GM12891 (cell line): ENCODE results near the gene LRRIQ1.
"Not testable (repeated sequence)": the region's sequence is repeated elsewhere in the genome, so short reads cannot be mapped to it uniquely, and the experiment has no call there.

Experiments
- DNase-seq: peaks from one replicate; pipeline ENCODE4 v3.0.0; 2011; ENCODE audit warnings: low spot score; ENCODE audit not compliant: insufficient read length
- FAIRE-seq: peaks from 2 replicates; lab custom pipeline; 2011; peaks lifted over from hg19 to GRCh38; lab: Jason Lieb, UNC
- PAX5 ChIP-seq: IDR thresholded peaks from 2 replicates; pipeline ENCODE4 v1.6.1; 2011; ENCODE audit warnings: low read length, moderate library complexity, mild to moderate bottlenecking; ENCODE audit not compliant: insufficient read depth, severe bottlenecking
- POLR2A ChIP-seq: IDR thresholded peaks from 2 replicates; pipeline ENCODE4 v1.6.1; 2011; ENCODE audit warnings: low read depth, low read length, control low read depth
- POLR2AphosphoS5 ChIP-seq: IDR thresholded peaks from 2 replicates; pipeline ENCODE4 v1.6.1; 2011; ENCODE audit warnings: low read depth, low read length, control low read depth
- POU2F2 ChIP-seq: IDR thresholded peaks from 2 replicates; pipeline ENCODE4 v1.6.1; 2011; ENCODE audit warnings: low read depth, mild to moderate bottlenecking, control low read depth, low read length, moderate library complexity
- SPI1 ChIP-seq: IDR thresholded peaks from 2 replicates; pipeline ENCODE4 v1.6.1; 2011; ENCODE audit warnings: low read depth, low read length, control low read depth
- TAF1 ChIP-seq: IDR thresholded peaks from 2 replicates; pipeline ENCODE4 v1.6.1; 2011; ENCODE audit warnings: low read depth, low read length, control low read depth

Gene LRRIQ1

DNA sequence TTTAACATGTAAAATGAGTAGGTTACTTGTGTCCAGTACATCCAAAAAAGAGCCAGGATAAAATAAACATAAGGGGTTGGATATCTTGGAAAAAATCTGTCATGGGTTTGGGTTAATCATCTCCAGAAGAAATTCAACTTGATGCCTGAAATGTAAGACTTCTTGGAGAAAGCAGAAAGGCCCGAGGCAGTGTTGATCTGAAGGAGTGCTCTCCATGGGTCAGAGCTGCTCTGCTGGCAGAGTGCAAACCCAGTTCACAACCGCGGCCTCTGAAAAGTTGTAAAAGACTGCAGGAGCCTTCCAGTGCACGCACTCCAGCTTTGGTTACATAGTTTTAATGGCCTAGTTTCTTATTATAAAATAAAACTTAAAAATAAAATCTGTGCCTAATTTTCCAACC, 146.5 kb downstream of the LRRIQ1 start:
- DNase-seq, result no peak
- TF ChIP-seq TAF1 (no peak), PAX5 (no peak), SPI1 (no peak), POLR2AphosphoS5 (no peak), POU2F2 (no peak), POLR2A (no peak)
- FAIRE-seq, result no peak

- DNase-seq (no peak), FAIRE-seq (no peak)
- TF ChIP-seq TAF1 (no peak), POU2F2 (no peak), PAX5 (no peak), SPI1 (no peak), POLR2A (no peak), POLR2AphosphoS5 (no peak)
Measured at GRCh38 chr12:85183855-85184254, 147.7 kb downstream of the LRRIQ1 start.

GRCh38 chr12:85186236-85186635, 150.1 kb downstream of the LRRIQ1 start:
- TF ChIP-seq TAF1, result no peak
- TF ChIP-seq POLR2AphosphoS5, result no peak
- TF ChIP-seq PAX5, result no peak
- DNase-seq, result no peak
- no peak for FAIRE-seq

DNA sequence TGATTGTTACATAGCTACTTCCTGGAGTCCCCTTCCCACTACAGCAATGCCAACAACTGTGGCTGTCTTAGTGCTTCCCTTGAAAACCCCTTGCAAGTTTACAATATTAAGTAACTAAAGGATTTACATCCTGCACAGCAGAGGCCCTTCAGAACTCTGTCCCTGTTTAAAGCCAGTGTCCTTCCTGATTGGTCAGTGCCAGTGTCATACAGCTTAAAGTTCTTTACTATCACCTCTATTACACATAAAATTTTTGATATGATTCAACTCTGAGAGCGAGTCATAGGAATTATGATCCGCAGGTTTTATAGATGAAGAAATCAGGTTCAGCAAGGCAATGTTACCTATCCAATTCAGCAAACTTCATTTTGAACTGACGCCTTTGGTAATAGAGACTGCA, 152.5 kb downstream of the LRRIQ1 start:
- no peak for DNase-seq
- TF ChIP-seq POU2F2 (no peak), SPI1 (no peak), POLR2AphosphoS5 (no peak), POLR2A (no peak), TAF1 (no peak), PAX5 (no peak)
- FAIRE-seq, result no peak

DNA sequence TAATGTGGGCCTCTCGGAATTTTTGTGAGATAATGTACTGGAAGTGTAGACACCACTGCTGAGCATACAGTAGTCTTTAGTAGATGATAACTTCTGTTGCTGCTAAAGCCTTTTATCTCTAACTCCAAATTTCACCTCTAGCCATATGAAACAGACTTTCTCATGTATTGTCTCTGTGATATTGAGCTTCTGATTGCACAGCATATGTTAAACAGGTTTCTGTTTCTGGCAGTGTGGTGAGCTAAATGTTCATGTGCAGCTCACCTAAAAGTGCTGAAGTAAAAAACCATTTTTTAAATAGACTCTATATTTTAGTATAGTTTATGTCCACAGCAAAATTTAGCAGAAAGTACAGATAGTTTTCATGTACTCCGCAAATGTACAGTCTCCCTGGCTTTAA, 154.6 kb downstream of the LRRIQ1 start:
- TF ChIP-seq PAX5 (no peak), POLR2A (no peak), TAF1 (no peak), SPI1 (no peak), POLR2AphosphoS5 (no peak), POU2F2 (no peak)
- DNase-seq (no peak), FAIRE-seq (no peak)

DNA sequence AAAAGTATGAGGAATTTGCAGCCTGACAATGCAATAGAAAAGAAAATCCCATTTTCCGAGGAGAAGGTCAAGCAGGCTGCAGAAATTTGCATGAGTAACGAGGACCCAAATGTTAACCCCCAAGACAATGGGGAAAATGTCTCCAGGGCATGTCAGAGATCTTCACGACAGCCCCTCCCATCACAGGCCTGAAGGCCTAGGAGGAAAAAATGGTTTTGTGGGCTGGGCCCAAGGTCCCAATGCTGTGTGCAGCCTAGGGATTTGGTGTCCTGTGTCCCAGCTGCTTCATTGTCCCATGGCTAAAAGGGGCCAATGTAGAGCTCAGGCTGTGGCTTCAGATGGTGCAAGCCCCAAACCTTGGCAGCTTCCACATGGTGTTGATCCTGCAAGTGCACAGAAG, 167.7 kb downstream of the LRRIQ1 start:
- FAIRE-seq, DNase-seq: not testable (repeated sequence)

DNA sequence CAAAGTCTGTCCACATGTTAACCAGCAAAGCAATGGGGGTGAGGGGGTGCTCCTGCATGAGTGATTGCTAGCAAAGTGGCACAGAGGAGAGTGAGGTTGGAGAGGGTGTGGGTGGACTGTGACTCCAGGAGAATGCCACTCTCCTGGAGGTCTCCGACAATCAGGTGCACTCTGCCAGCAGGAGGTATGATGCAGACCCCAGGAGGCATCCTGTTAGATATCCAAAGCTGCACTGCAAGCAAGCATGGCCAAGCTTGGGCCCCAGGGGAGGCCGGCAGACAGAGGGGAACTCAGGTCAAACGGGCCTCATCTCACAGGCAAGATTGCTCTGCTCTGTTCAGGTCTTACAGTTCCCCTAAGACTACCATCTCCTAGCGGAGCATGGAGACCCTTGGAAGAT, 170.4 kb downstream of the LRRIQ1 start:
- no peak for TF ChIP-seq POU2F2
- TF ChIP-seq POLR2A, result no peak
- TF ChIP-seq POLR2AphosphoS5, result no peak
- no peak for TF ChIP-seq TAF1
- TF ChIP-seq PAX5, result no peak
- no peak for TF ChIP-seq SPI1
- FAIRE-seq (no peak), DNase-seq (no peak)

GRCh38 chr12:85224339-85224738, 188.2 kb downstream of the LRRIQ1 start:
- not testable (repeated sequence) for FAIRE-seq, DNase-seq

GRCh38 chr12:85225501-85225900, 189.3 kb downstream of the LRRIQ1 start:
- DNase-seq (no peak), FAIRE-seq (no peak)
- no peak for TF ChIP-seq POU2F2
- TF ChIP-seq SPI1, result no peak
- no peak for TF ChIP-seq PAX5
- TF ChIP-seq POLR2AphosphoS5, result no peak
- no peak for TF ChIP-seq POLR2A
- TF ChIP-seq TAF1, result no peak

DNA sequence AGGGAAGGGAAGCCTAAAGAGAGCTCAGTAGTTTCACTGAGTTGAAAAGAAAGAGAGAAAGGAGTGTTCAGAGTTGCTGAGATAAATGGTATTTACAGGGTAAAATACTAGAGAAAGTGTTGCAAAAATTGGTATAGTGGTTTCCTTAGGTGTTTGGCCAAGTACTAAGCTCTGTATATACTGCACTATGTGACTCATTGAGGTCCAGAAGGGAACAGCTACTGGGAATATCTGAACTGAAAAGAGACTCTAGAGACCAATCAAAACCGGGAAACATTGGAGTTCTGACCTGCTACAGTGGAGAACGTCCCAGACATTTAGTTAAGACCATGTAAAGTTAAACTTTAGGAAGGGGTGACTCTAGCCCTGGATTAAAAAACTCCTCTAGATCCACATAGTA, 201.2 kb downstream of the LRRIQ1 start:
- no peak for TF ChIP-seq POLR2AphosphoS5
- no peak for TF ChIP-seq POLR2A
- no peak for TF ChIP-seq POU2F2
- no peak for TF ChIP-seq PAX5
- TF ChIP-seq SPI1, result no peak
- TF ChIP-seq TAF1, result no peak
- FAIRE-seq, result no peak
- no peak for DNase-seq

- no peak for TF ChIP-seq POU2F2
- no peak for TF ChIP-seq POLR2AphosphoS5
- TF ChIP-seq TAF1, result no peak
- TF ChIP-seq PAX5, result no peak
- TF ChIP-seq SPI1, result no peak
- no peak for TF ChIP-seq POLR2A
- DNase-seq, result no peak
- FAIRE-seq, result no peak
Measured at GRCh38 chr12:85244561-85244960, 208.4 kb downstream of the LRRIQ1 start.
